Tibial artery (tissue), 4 donors: ENCODE results near the gene GON4L.

Experiments used
- DNase-seq, 2 donors: peaks; one replicate each; pipeline ENCODE4 v3.0.0-alpha.2; 2019
- H3K27ac ChIP-seq, 2 donors: fragments of 200-600 bp; sonication (generic) in 1 of 2; 1 replicate in 1 of 2; 2 replicates in 1 of 2; pipeline ENCODE4 v1.5.1; 2018 to 2019; ENCODE audit warnings: mild to moderate bottlenecking in 1 of 2
- H3K27me3 ChIP-seq, 2 donors: fragments of 200-600 bp; sonication (generic) in 1 of 2; one replicate each; pipeline versions ENCODE4 v1.5.1 to v1.6.0; 2016 to 2019
- H3K36me3 ChIP-seq, 3 donors: fragments of 200-600 bp; sonication (generic) in 2 of 3; one replicate each; pipeline ENCODE4 v1.5.1; 2016 to 2019; ENCODE audit warnings: mild to moderate bottlenecking in 2 of 3
- H3K4me1 ChIP-seq, 4 donors: fragments of 200-600 bp; sonication (generic) in 2 of 4; 1 replicate in 3 of 4; 2 replicates in 1 of 4; pipeline ENCODE4 v1.5.1; 2016 to 2019
- H3K4me3 ChIP-seq, 2 donors: fragments of 200-600 bp; sonication (generic) in 1 of 2; 1 replicate in 1 of 2; 2 replicates in 1 of 2; pipeline ENCODE4 v1.5.1; 2018 to 2019; ENCODE audit warnings: mild to moderate bottlenecking in 2 of 2
- H3K9me3 ChIP-seq, 3 donors: fragments of 200-600 bp; sonication (generic) in 1 of 3; one replicate each; pipeline ENCODE4 v1.5.1; 2016 to 2019
- intact Hi-C: fragments of 100-400 bp; cut with DNase I; formaldehyde crosslinking; loops from one replicate; pipeline ENCODE4 v1.15.0; 2023; ENCODE audit warnings: low total_unique reads
- TF ChIP-seq, protein P1 (sequence below), 2 experiments: fragments of 200-600 bp in 1 of 2; fragments of 450-650 bp in 1 of 2; IDR thresholded peaks; one replicate each; pipeline ENCODE4 v1.5.1; 2017 to 2019; ENCODE audit warnings: antibody characterized with exemption in 2 of 2, mild to moderate bottlenecking in 1 of 2, moderate library complexity in 1 of 2

GON4L gene

GRCh38 chr1:155856975-155857930, at the start of gene GON4L:
Gene GON4L (minus strand): TSS chr1:155857214. CDS start chr1:155853780, 3,434 bp downstream.
- peak within 1 kb of the TSS; percentile 84 to 90 for H3K27ac ChIP-seq
- peak; percentile 89 to 93 for DNase-seq
- H3K4me3 ChIP-seq: peak within 1 kb of the TSS; percentile 79 to 80
- H3K27me3 ChIP-seq: no peaks in the 10 kb centered on the region
- no peaks in the 10 kb centered on the region for H3K9me3 ChIP-seq
- intact Hi-C loops: no loop called here
- TF ChIP-seq, protein P1, sequence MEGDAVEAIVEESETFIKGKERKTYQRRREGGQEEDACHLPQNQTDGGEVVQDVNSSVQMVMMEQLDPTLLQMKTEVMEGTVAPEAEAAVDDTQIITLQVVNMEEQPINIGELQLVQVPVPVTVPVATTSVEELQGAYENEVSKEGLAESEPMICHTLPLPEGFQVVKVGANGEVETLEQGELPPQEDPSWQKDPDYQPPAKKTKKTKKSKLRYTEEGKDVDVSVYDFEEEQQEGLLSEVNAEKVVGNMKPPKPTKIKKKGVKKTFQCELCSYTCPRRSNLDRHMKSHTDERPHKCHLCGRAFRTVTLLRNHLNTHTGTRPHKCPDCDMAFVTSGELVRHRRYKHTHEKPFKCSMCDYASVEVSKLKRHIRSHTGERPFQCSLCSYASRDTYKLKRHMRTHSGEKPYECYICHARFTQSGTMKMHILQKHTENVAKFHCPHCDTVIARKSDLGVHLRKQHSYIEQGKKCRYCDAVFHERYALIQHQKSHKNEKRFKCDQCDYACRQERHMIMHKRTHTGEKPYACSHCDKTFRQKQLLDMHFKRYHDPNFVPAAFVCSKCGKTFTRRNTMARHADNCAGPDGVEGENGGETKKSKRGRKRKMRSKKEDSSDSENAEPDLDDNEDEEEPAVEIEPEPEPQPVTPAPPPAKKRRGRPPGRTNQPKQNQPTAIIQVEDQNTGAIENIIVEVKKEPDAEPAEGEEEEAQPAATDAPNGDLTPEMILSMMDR (IDR thresholded peaks at IDR 0.05): no peak
- peaks cover 0 to 42% (median 21%) of the 10 kb centered on the region in 4 donors for H3K4me1 ChIP-seq
- H3K36me3 ChIP-seq: peaks cover 12 to 27% (median 24%) of the 10 kb centered on the region in 3 donors

DNA sequence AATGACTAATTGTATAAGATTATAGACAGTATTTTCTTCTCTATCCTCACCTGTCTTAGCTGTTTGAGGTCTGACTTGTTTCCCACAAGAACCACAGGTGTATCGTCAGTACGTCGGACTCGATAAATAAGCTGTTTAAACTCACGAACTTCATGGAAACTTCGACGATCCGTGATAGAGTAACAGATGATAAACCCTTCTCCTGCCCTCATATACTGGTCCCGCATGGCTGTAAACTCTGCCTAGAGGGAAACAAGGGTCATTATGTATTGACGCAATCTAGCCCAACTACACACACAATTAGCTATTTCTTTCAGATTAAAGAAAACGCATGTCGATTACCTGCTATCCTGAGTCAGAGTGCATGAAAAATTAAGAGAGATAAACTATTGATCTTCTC, 47.2 kb upstream of the GON4L start:
- Histone ChIP-seq H3K4me3 (no peak overlapping the region), H3K27ac (no peak overlapping the region), H3K36me3 (peaks cover 83 to 98% (median 85%) of the 10 kb centered on the region in 3 donors), H3K27me3 (no peaks in the 10 kb centered on the region), H3K9me3 (no peaks in the 10 kb centered on the region), H3K4me1 (peaks cover 0 to 8% (median under 1%) of the 10 kb centered on the region in 4 donors)
- no peak for DNase-seq
- TF ChIP-seq, protein P1 (IDR thresholded peaks at IDR 0.05): no peak
- intact Hi-C loops: no loop called here

GRCh38 chr1:155900161-155900560, 43.1 kb upstream of the GON4L start:
- H3K27me3 ChIP-seq: no peaks in the 10 kb centered on the region
- no peaks in the 10 kb centered on the region for H3K4me1 ChIP-seq
- H3K27ac ChIP-seq: no peak overlapping the region
- H3K4me3 ChIP-seq: no peak overlapping the region
- H3K9me3 ChIP-seq: no peaks in the 10 kb centered on the region
- DNase-seq: no peak
- H3K36me3 ChIP-seq: peaks cover 65 to 87% (median 86%) of the 10 kb centered on the region in 3 donors
- TF ChIP-seq, protein P1 (IDR thresholded peaks at IDR 0.05): no peak
- intact Hi-C loops: no loop called here

DNA sequence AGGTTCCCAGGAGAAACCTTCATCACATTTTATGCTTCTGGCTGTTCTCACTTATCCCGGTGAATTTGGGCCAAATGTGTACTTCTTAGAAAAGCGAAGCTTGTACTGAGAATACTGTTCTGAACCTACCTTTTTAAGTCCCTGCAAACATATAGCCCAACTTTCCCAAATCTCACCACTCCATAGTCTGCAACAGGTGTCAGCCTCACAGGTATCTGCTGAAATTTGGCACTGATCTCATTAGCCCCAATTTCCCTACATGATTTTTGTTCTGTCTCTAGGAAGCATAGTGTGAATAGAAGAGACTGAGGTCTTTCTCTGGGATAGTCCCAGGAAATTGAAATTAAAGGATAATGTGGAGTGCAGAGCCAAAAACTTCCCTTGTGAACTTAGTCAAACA, 42.7 kb upstream of the GON4L start:
- Histone ChIP-seq H3K4me3 (no peak overlapping the region), H3K4me1 (no peaks in the 10 kb centered on the region), H3K9me3 (no peaks in the 10 kb centered on the region), H3K27ac (no peak overlapping the region), H3K36me3 (peaks cover 61 to 82% (median 81%) of the 10 kb centered on the region in 3 donors), H3K27me3 (no peaks in the 10 kb centered on the region)
- DNase-seq: no peak
- TF ChIP-seq, protein P1 (IDR thresholded peaks at IDR 0.05): no peak
- intact Hi-C loops: no loop called here

DNA sequence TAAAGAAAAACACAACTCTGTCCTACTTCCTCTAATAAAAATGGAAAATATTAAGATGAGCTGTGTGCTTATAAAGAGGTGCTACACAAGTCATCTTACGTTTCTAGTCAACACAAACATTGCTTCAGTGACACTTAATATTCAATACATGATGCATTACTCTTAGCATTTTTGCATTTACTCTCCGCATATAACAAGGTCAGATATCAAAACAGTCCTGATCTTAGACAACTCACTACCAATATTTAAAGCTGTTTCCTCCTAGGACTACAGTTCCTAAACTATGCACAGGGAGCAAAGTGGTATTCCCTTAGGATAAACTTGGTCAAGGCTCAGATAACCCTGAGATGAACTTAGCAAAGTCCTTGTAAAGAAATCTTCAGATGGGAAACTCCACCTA, 41.9 kb upstream of the GON4L start:
- Histone ChIP-seq H3K4me1 (peaks cover 0 to 5% (median 2%) of the 10 kb centered on the region in 4 donors), H3K9me3 (no peaks in the 10 kb centered on the region), H3K27me3 (no peaks in the 10 kb centered on the region), H3K36me3 (peaks cover 53 to 74% (median 73%) of the 10 kb centered on the region in 3 donors), H3K4me3 (no peak overlapping the region), H3K27ac (no peak overlapping the region)
- intact Hi-C loops: no loop called here
- DNase-seq: no peak
- TF ChIP-seq, protein P1 (IDR thresholded peaks at IDR 0.05): no peak
